Neural progenitor cell (in vitro differentiated cells): ENCODE data around the gene MIEF2.

Experiments
- CTCF ChIP-seq: fragments of 200-600 bp; sonication (generic); IDR thresholded peaks from 2 replicates; pipeline ENCODE4 v1.5.1; 2017; ENCODE audit warnings: antibody characterized with exemption, mild to moderate bottlenecking
- EZH2 ChIP-seq: fragments of 200-600 bp; sonication (generic); IDR thresholded peaks from 2 replicates; pipeline ENCODE4 v1.6.1; 2017; ENCODE audit warnings: antibody characterized with exemption, mild to moderate bottlenecking, moderate library complexity

GRCh38 chr17:18225642-18226283 is 34.7 kb upstream of the MIEF2 start:
- TF ChIP-seq CTCF (no peak), EZH2 (no peak)
